Muscle of leg (tissue), 11 donors: ENCODE data around the gene SPATA6. TPM values are rescaled to one million over a fixed set of nuclear protein-coding genes. Genes with fewer than 3 reads are reported as not detected.
A peak's percentile ranks its signal among the peaks of the same experiment; 100 is the strongest.

Source experiments
- DNase-seq: peaks from one replicate; pipeline ENCODE4 v3.0.0; 2013
- H3K27ac ChIP-seq: one replicate; pipeline ENCODE4 v1.5.1; 2013; ENCODE audit warnings: mild to moderate bottlenecking, low read length, control low read depth
- H3K27me3 ChIP-seq: one replicate; pipeline ENCODE4 v1.6.1; 2013; ENCODE audit warnings: low read length; ENCODE audit not compliant: control insufficient read depth, insufficient read depth
- H3K36me3 ChIP-seq: one replicate; pipeline ENCODE4 v1.6.1; 2013; ENCODE audit warnings: low read length; ENCODE audit not compliant: control insufficient read depth, insufficient read depth
- H3K4me1 ChIP-seq: one replicate; pipeline ENCODE4 v1.6.1; 2013; ENCODE audit warnings: low read length; ENCODE audit not compliant: control insufficient read depth, insufficient read depth
- H3K4me3 ChIP-seq: one replicate; pipeline ENCODE4 v1.5.1; 2013; ENCODE audit warnings: low read length, control low read depth
- H3K9me3 ChIP-seq: replicated peaks from 2 replicates; pipeline ENCODE4 v1.6.1; 2013; ENCODE audit warnings: low read depth, low read length; ENCODE audit not compliant: control insufficient read depth
- WGBS: methylation state at CpG from one replicate; pipeline ENCODE4 v1.1.5; 2013; ENCODE audit warnings: missing lambda C conversion rate; ENCODE audit not compliant: insufficient coverage; 5-methylcytosine and 5-hydroxymethylcytosine counted together
- polyA plus RNA-seq, 8 donors: library from polyadenylated mRNA; unstranded; fragments of 120-200 nt; gene quantifications; one replicate each; pipeline versions ENCODE4 v1.2.1 to v1.2.3, GENCODE V29; 2013; ENCODE audit warnings: inconsistent platforms in 1 of 8, low replicate concordance in 1 of 8; ENCODE audit not compliant: insufficient read length in 8 of 8, insufficient read depth in 1 of 8
- total RNA-seq: library from RNA; stranded (reverse); fragments of 120-200 nt; gene quantifications from one replicate; pipeline ENCODE4 v1.2.4, GENCODE V29; 2013

Gene SPATA6
- total and polyA plus RNA-seq, 9 donors = 8.9 to 20.6 (median 11.8) TPM

DNA sequence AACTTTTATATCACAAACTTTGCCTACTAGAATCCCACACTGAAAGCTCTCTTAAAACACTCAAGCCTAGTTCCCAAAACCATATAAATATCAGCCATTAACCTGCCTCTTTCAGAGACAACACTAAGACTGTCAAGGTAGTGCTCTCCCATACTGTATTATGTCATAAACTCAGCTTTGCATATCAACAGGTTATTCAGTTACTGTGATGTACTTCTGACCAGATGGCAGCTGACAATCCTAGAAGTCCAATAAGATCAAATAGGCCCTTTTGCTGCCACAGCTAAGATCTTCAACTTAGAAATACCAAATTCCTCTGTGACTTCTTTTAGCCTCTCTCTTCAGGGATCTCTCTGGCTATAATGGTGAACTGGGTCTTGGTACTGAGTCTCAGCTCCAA lies 97.2 kb downstream of the SPATA6 start:
- Histone ChIP-seq H3K27ac (no peak overlapping the region), H3K9me3 (peaks cover 23% of the 10 kb centered on the region), H3K4me3 (no peak overlapping the region), H3K4me1 (no peaks in the 10 kb centered on the region), H3K27me3 (no peaks in the 10 kb centered on the region), H3K36me3 (peaks cover 17% of the 10 kb centered on the region)
- DNase-seq = no peak

GRCh38 chr1:48371598-48371997 lies 100.4 kb downstream of the SPATA6 start:
- no peak for DNase-seq
- Histone ChIP-seq H3K9me3 (peaks cover 29% of the 10 kb centered on the region), H3K27ac (no peak overlapping the region), H3K27me3 (no peaks in the 10 kb centered on the region), H3K4me1 (no peaks in the 10 kb centered on the region), H3K36me3 (peaks cover 14% of the 10 kb centered on the region), H3K4me3 (no peak overlapping the region)
- WGBS = no CpG with 5 or more reads among the region's 2 CpGs

DNA sequence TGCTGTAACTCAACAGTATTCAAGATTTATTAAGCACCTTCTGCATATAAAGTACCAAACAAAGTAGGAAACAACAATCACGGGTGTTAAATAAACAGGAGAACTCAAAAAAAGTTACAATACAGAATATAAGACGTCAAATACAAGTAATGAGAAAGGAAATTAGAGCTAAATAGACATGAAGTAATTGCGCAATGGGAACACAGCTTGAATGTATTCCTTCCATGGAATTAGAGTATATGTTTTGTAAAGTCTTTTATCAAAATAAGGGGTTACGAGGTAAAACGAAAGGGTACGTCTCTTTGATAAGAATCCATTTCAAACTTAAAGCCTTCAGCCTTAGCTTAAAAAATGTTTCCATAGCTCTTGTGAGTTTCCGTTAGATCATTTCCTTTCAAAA lies 109.1 kb downstream of the SPATA6 start:
- WGBS = no CpG with 5 or more reads among the region's 7 CpGs
- Histone ChIP-seq H3K4me3 (no peak overlapping the region), H3K27ac (no peak overlapping the region), H3K36me3 (no peaks in the 10 kb centered on the region), H3K4me1 (no peaks in the 10 kb centered on the region), H3K27me3 (no peaks in the 10 kb centered on the region), H3K9me3 (no peaks in the 10 kb centered on the region)
- DNase-seq = no peak

DNA sequence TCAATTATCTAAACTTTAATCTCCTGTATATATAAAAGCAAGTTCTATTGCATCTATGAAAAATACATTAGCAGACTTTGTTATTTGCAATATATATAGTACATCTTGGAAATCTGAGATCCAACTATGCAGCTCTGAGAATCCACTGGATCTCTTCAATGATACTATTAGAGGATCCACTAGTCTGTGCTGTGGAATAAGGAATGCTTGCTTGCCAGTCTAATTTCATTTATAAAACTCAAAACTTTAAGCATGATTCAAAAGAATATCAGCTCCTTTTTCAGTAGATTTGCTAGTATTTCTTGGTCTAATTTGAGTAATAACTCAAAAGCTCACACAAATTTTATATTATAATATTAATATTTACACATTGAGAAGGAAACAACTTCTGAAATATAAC lies 115.1 kb downstream of the SPATA6 start:
- no peak overlapping the region for H3K4me3 ChIP-seq
- H3K9me3 ChIP-seq = no peaks in the 10 kb centered on the region
- H3K4me1 ChIP-seq = no peaks in the 10 kb centered on the region
- peak; percentile 7 for DNase-seq
- no peak overlapping the region for H3K27ac ChIP-seq
- no peaks in the 10 kb centered on the region for H3K36me3 ChIP-seq
- H3K27me3 ChIP-seq = no peaks in the 10 kb centered on the region

DNA sequence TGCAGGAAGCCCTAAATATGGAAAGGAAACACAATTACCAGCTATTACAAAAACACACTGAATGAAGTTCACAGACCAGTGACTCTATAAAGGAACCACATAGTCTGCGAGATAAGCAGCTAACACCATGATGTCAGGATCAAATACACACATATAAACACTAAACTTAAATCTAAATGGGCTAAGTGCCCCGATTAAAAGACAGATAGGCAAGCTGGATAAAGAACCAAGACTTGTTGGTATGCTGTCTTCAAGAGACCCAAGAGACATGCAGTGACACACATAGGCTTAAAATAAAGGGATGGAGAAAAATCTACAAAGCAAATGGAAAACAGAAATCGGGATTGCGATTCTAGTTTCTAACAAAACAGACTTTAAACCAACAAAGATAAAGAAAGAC lies 127.6 kb downstream of the SPATA6 start:
- Histone ChIP-seq H3K27me3 (no peaks in the 10 kb centered on the region), H3K9me3 (peaks cover 6% of the 10 kb centered on the region), H3K4me1 (no peaks in the 10 kb centered on the region), H3K27ac (no peak overlapping the region), H3K4me3 (no peak overlapping the region), H3K36me3 (no peaks in the 10 kb centered on the region)
- no CpG with 5 or more reads among the region's 4 CpGs for WGBS
- no peak for DNase-seq

DNA sequence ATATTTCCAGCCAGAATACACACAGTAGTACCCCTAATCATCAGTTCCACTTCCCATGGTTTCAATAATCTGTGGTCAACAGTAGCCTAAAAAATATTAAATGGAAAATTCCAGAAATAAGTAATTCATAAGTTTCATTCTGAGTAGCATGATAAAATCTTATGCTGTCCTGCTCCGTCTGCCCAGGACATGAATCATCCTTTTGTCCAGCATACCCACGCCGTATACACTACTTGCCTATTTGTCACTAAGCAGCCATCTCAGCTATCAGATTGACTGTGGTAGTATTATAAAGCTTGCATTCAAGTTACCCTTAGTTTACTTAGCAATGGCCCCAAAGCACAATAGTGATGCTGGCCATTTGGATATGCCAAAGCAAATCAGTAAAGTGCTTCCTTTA lies 130.8 kb downstream of the SPATA6 start:
- Histone ChIP-seq H3K9me3 (peaks cover 4% of the 10 kb centered on the region), H3K27me3 (no peaks in the 10 kb centered on the region), H3K27ac (no peak overlapping the region), H3K4me3 (no peak overlapping the region), H3K4me1 (no peaks in the 10 kb centered on the region), H3K36me3 (no peaks in the 10 kb centered on the region)
- no peak for DNase-seq
- WGBS = no CpG with 5 or more reads among the region's 3 CpGs

GRCh38 chr1:48338257-48338656 lies 133.7 kb downstream of the SPATA6 start:
- Histone ChIP-seq H3K9me3 (no peaks in the 10 kb centered on the region), H3K4me3 (no peak overlapping the region), H3K36me3 (no peaks in the 10 kb centered on the region), H3K27me3 (no peaks in the 10 kb centered on the region), H3K27ac (no peak overlapping the region), H3K4me1 (no peaks in the 10 kb centered on the region)
- DNase-seq = no peak
- WGBS = 70% methylated on average over 2 of the region's 4 CpGs

- Histone ChIP-seq H3K4me1 (no peaks in the 10 kb centered on the region), H3K36me3 (peaks cover 9% of the 10 kb centered on the region), H3K9me3 (peaks cover 9% of the 10 kb centered on the region), H3K27me3 (no peaks in the 10 kb centered on the region), H3K4me3 (no peak overlapping the region), H3K27ac (no peak overlapping the region)
- no CpG with 5 or more reads among the region's 2 CpGs for WGBS
- DNase-seq = no peak
Measured at GRCh38 chr1:48333316-48333715, 138.7 kb downstream of the SPATA6 start.

GRCh38 chr1:48332115-48332514 lies 139.9 kb downstream of the SPATA6 start:
- WGBS = no CpG with 5 or more reads among the region's 2 CpGs
- no peak for DNase-seq

GRCh38 chr1:48329905-48330304 lies 142.1 kb downstream of the SPATA6 start:
- DNase-seq = no peak
- 100% methylated on average over 2 of the region's 2 CpGs for WGBS
- Histone ChIP-seq H3K27ac (no peak overlapping the region), H3K27me3 (no peaks in the 10 kb centered on the region), H3K36me3 (peaks cover 20% of the 10 kb centered on the region), H3K4me1 (no peaks in the 10 kb centered on the region), H3K4me3 (no peak overlapping the region), H3K9me3 (peaks cover 19% of the 10 kb centered on the region)

More at GRCh38 chr1:48332115-48332514, 139.9 kb downstream of the SPATA6 start:
- Histone ChIP-seq H3K4me3 (no peak overlapping the region), H3K4me1 (no peaks in the 10 kb centered on the region), H3K36me3 (peaks cover 9% of the 10 kb centered on the region), H3K9me3 (peaks cover 9% of the 10 kb centered on the region), H3K27me3 (no peaks in the 10 kb centered on the region), H3K27ac (no peak overlapping the region)

DNA sequence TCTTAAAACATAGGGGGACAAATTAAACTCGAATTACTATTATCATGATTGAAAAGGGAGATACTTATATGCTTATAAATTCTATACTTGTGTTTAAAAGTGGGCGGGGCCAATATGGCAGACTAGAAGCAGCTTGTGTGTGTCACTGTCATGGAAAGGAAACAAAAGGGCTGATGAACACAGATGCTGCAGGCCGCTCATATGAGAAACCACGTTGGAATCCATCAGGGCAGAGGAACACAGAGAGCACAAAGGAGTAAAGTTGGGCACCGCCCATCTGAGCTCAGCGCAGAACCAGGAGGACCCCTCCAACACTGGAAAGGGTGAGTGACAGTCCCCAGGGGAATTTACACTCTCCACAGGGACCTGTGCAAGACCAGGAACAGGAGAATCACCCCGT lies 142.5 kb downstream of the SPATA6 start:
- H3K36me3 ChIP-seq = peaks cover 21% of the 10 kb centered on the region
- no peak for DNase-seq
- no peak overlapping the region for H3K4me3 ChIP-seq
- H3K9me3 ChIP-seq = peaks cover 20% of the 10 kb centered on the region
- H3K27me3 ChIP-seq = no peaks in the 10 kb centered on the region
- H3K27ac ChIP-seq = no peak overlapping the region
- no peaks in the 10 kb centered on the region for H3K4me1 ChIP-seq
- WGBS = 79% methylated on average over 6 of the region's 7 CpGs
